Ascending aorta (tissue), 2 donors: ENCODE measurements around the gene IRF2. TPM values are rescaled to one million over a fixed set of nuclear protein-coding genes. Genes with fewer than 3 reads are reported as not detected.
A peak's percentile ranks its signal among the peaks of the same experiment; 100 is the strongest.

Source experiments
- DNase-seq, 2 donors: peaks; one replicate each; pipeline ENCODE4 v3.0.0-alpha.2; 2019; ENCODE audit warnings: low spot score in 2 of 2
- H3K27ac ChIP-seq, 2 donors: fragments of 200-600 bp; sonication (generic); one replicate each; pipeline ENCODE4 v1.5.1; 2016 to 2017; ENCODE audit warnings: mild to moderate bottlenecking in 1 of 2
- H3K27me3 ChIP-seq: fragments of 200-600 bp; sonication (generic); one replicate; pipeline ENCODE4 v1.5.1; 2017
- H3K36me3 ChIP-seq, 2 donors: fragments of 200-600 bp; sonication (generic); one replicate each; pipeline ENCODE4 v1.5.1; 2016
- H3K4me1 ChIP-seq, 2 donors: fragments of 200-600 bp; sonication (generic); one replicate each; pipeline ENCODE4 v1.5.1; 2016 to 2017; ENCODE audit warnings: mild to moderate bottlenecking in 1 of 2
- H3K4me3 ChIP-seq, 2 donors: fragments of 200-600 bp; sonication (generic); one replicate each; pipeline ENCODE4 v1.5.1; 2016 to 2017; ENCODE audit warnings: mild to moderate bottlenecking in 1 of 2
- H3K9me3 ChIP-seq, 2 donors: fragments of 200-600 bp; sonication (generic); one replicate each; pipeline ENCODE4 v1.5.1; 2016
- intact Hi-C: fragments of 100-400 bp; cut with DNase I; formaldehyde crosslinking; loops from one replicate; pipeline ENCODE4 v1.15.1; 2023
- total RNA-seq: library from RNA; depleted of rRNA; stranded (reverse); fragments of >200 nt; gene quantifications from one replicate; pipeline ENCODE4 v1.1.0, GENCODE V29; 2016
- TF ChIP-seq, protein P1 (sequence below), 3 experiments: fragments of 200-600 bp in 2 of 3; fragments of 450-650 bp in 1 of 3; sonication (generic) in 2 of 3; IDR thresholded peaks; one replicate each; pipeline ENCODE4 v1.5.1; 2016 to 2019; ENCODE audit warnings: antibody characterized with exemption in 3 of 3, mild to moderate bottlenecking in 1 of 3, moderate library complexity in 1 of 3

IRF2 gene
- total RNA-seq, 1 donor from 2014 or later, result 39.6 TPM

- Histone ChIP-seq H3K36me3 (peaks cover 0 to 7% of the 10 kb centered on the region in 2 donors), H3K4me3 (peak overlapping the region; percentile 21 to 42), H3K27me3 (no peaks in the 10 kb centered on the region), H3K27ac (peak overlapping the region; percentile 51 to 65), H3K9me3 (no peaks in the 10 kb centered on the region), H3K4me1 (peaks cover 5 to 43% of the 10 kb centered on the region in 2 donors)
- DNase-seq, result no peak
- intact Hi-C loops, result loop anchor here (5.0 kb wide), 1 partner anchor 42 kb away; no protein-coding TSS in a partner anchor
- TF ChIP-seq, protein P1, sequence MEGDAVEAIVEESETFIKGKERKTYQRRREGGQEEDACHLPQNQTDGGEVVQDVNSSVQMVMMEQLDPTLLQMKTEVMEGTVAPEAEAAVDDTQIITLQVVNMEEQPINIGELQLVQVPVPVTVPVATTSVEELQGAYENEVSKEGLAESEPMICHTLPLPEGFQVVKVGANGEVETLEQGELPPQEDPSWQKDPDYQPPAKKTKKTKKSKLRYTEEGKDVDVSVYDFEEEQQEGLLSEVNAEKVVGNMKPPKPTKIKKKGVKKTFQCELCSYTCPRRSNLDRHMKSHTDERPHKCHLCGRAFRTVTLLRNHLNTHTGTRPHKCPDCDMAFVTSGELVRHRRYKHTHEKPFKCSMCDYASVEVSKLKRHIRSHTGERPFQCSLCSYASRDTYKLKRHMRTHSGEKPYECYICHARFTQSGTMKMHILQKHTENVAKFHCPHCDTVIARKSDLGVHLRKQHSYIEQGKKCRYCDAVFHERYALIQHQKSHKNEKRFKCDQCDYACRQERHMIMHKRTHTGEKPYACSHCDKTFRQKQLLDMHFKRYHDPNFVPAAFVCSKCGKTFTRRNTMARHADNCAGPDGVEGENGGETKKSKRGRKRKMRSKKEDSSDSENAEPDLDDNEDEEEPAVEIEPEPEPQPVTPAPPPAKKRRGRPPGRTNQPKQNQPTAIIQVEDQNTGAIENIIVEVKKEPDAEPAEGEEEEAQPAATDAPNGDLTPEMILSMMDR (IDR thresholded peaks at IDR 0.05), result no peak
These were observed 25.5 kb downstream of the IRF2 start for GRCh38 chr4:184448821-184449220.

GRCh38 chr4:184448141-184448540 lies 26.2 kb downstream of the IRF2 start:
- Histone ChIP-seq H3K27me3 (no peaks in the 10 kb centered on the region), H3K36me3 (peaks cover 0 to 7% of the 10 kb centered on the region in 2 donors), H3K9me3 (no peaks in the 10 kb centered on the region), H3K27ac (peak overlapping the region; percentile 0 to 65), H3K4me1 (peaks cover 4 to 36% of the 10 kb centered on the region in 2 donors), H3K4me3 (peak overlapping the region; percentile 21 to 42)
- intact Hi-C loops, result loop anchor here (5.0 kb wide), 1 partner anchor 41 kb away; no protein-coding TSS in a partner anchor
- DNase-seq, result no peak
- TF ChIP-seq, protein P1 (IDR thresholded peaks at IDR 0.05), result no peak

- intact Hi-C loops, result loop anchor here (5.0 kb wide), 1 partner anchor 40 kb away; no protein-coding TSS in a partner anchor
- Histone ChIP-seq H3K27ac (no peak overlapping the region), H3K4me1 (peaks cover 0 to 40% of the 10 kb centered on the region in 2 donors)
These were observed 26.7 kb downstream of the IRF2 start for GRCh38 chr4:184447664-184448063.

GRCh38 chr4:184446132-184446658 lies 28.2 kb downstream of the IRF2 start:
- intact Hi-C loops, result loop anchor here (5.0 kb wide), 1 partner anchor 39 kb away; no protein-coding TSS in a partner anchor
- no peak overlapping the region for H3K4me3 ChIP-seq
- TF ChIP-seq, protein P1 (IDR thresholded peaks at IDR 0.05), result no peak
- no peaks in the 10 kb centered on the region for H3K27me3 ChIP-seq
- no peak overlapping the region for H3K27ac ChIP-seq
- H3K4me1 ChIP-seq, result peaks cover 0 to 42% of the 10 kb centered on the region in 2 donors
- H3K36me3 ChIP-seq, result no peaks in the 10 kb centered on the region
- H3K9me3 ChIP-seq, result no peaks in the 10 kb centered on the region
- no peak for DNase-seq

More at GRCh38 chr4:184447664-184448063, 26.7 kb downstream of the IRF2 start:
- no peaks in the 10 kb centered on the region for H3K9me3 ChIP-seq
- no peak overlapping the region for H3K4me3 ChIP-seq
- DNase-seq, result no peak
- TF ChIP-seq, protein P1 (IDR thresholded peaks at IDR 0.05), result no peak
- H3K36me3 ChIP-seq, result peaks cover 0 to 7% of the 10 kb centered on the region in 2 donors
- no peaks in the 10 kb centered on the region for H3K27me3 ChIP-seq

GRCh38 chr4:184444953-184445309 lies 29.4 kb downstream of the IRF2 start:
- TF ChIP-seq, protein P1 (IDR thresholded peaks at IDR 0.05), result no peak
- no peak for DNase-seq
- intact Hi-C loops, result loop anchor here (5.0 kb wide), 1 partner anchor 38 kb away; no protein-coding TSS in a partner anchor
- no peak overlapping the region for H3K27ac ChIP-seq
- H3K27me3 ChIP-seq, result no peaks in the 10 kb centered on the region
- no peaks in the 10 kb centered on the region for H3K36me3 ChIP-seq
- no peaks in the 10 kb centered on the region for H3K9me3 ChIP-seq
- peaks cover 0 to 32% of the 10 kb centered on the region in 2 donors for H3K4me1 ChIP-seq
- no peak overlapping the region for H3K4me3 ChIP-seq
